ENCODE results near the gene SMS.

SMS gene

GRCh38 chrX:21966866-21967265 is 26.4 kb downstream of the SMS start:
- H3K79me2 ChIP-seq (ENCODE audit: insufficient read depth, low read length), result peaks cover 38% of the 10 kb centered on the region
- H3K9me2 ChIP-seq (replicated peaks; ENCODE audit: insufficient read depth, low read length), result no peaks in the 10 kb centered on the region
- TF ChIP-seq EZH2phosphoT487 (conservative IDR thresholded peaks at IDR 0.05; ENCODE audit: low read length), result no peak
- TF ChIP-seq, protein P1, sequence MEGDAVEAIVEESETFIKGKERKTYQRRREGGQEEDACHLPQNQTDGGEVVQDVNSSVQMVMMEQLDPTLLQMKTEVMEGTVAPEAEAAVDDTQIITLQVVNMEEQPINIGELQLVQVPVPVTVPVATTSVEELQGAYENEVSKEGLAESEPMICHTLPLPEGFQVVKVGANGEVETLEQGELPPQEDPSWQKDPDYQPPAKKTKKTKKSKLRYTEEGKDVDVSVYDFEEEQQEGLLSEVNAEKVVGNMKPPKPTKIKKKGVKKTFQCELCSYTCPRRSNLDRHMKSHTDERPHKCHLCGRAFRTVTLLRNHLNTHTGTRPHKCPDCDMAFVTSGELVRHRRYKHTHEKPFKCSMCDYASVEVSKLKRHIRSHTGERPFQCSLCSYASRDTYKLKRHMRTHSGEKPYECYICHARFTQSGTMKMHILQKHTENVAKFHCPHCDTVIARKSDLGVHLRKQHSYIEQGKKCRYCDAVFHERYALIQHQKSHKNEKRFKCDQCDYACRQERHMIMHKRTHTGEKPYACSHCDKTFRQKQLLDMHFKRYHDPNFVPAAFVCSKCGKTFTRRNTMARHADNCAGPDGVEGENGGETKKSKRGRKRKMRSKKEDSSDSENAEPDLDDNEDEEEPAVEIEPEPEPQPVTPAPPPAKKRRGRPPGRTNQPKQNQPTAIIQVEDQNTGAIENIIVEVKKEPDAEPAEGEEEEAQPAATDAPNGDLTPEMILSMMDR (IDR thresholded peaks at IDR 0.05; ENCODE audit: insufficient read depth, low read length, poor library complexity, severe bottlenecking), result no peak

GRCh38 chrX:21968333-21968732 is 27.8 kb downstream of the SMS start:
- no peaks in the 10 kb centered on the region for H3F3A ChIP-seq (ENCODE audit: insufficient read depth)
- no peak overlapping the region for H3K4me3 ChIP-seq (ENCODE audit: insufficient read depth, low read length, poor library complexity, severe bottlenecking)
- TF ChIP-seq, protein P1 (IDR thresholded peaks at IDR 0.05; ENCODE audit: insufficient read depth, low read length, poor library complexity, severe bottlenecking), result no peak
- no peak for TF ChIP-seq EZH2phosphoT487 (conservative IDR thresholded peaks at IDR 0.05; ENCODE audit: low read length)
- H3K9me2 ChIP-seq (replicated peaks; ENCODE audit: insufficient read depth, low read length), result no peaks in the 10 kb centered on the region
- H3K27ac ChIP-seq (ENCODE audit: low read depth, low read length), result no peak overlapping the region
- H3K27me3 ChIP-seq (ENCODE audit: low read length), result no peaks in the 10 kb centered on the region
- no peaks in the 10 kb centered on the region for H3K9me3 ChIP-seq (ENCODE audit: insufficient read depth, low read length)
- H3K9ac ChIP-seq (ENCODE audit: low read length), result no peak overlapping the region
- peaks cover 24% of the 10 kb centered on the region for H3K79me2 ChIP-seq (ENCODE audit: insufficient read depth, low read length)
- no peak overlapping the region for H2AFZ ChIP-seq (ENCODE audit: low read depth, low read length, severe bottlenecking)
- H3K4me2 ChIP-seq (ENCODE audit: low read depth, low read length, poor library complexity, severe bottlenecking), result no peak overlapping the region
- H4K20me1 ChIP-seq (ENCODE audit: low read depth, low read length), result no peaks in the 10 kb centered on the region
- no peaks in the 10 kb centered on the region for H3K36me3 ChIP-seq (ENCODE audit: low read length)

More at GRCh38 chrX:21966866-21967265, 26.4 kb downstream of the SMS start:
- Histone ChIP-seq H3K4me3 (ENCODE audit: insufficient read depth, low read length, poor library complexity, severe bottlenecking) (no peak overlapping the region), H3K4me2 (ENCODE audit: low read depth, low read length, poor library complexity, severe bottlenecking) (no peak overlapping the region), H2AFZ (ENCODE audit: low read depth, low read length, severe bottlenecking) (no peak overlapping the region), H3K9me3 (ENCODE audit: insufficient read depth, low read length) (no peaks in the 10 kb centered on the region), H3K36me3 (ENCODE audit: low read length) (no peaks in the 10 kb centered on the region), H3K9ac (ENCODE audit: low read length) (no peak overlapping the region), H4K20me1 (ENCODE audit: low read depth, low read length) (no peaks in the 10 kb centered on the region), H3K27ac (ENCODE audit: low read depth, low read length) (no peak overlapping the region), H3F3A (ENCODE audit: insufficient read depth) (no peaks in the 10 kb centered on the region), H3K27me3 (ENCODE audit: low read length) (no peaks in the 10 kb centered on the region)

DNA sequence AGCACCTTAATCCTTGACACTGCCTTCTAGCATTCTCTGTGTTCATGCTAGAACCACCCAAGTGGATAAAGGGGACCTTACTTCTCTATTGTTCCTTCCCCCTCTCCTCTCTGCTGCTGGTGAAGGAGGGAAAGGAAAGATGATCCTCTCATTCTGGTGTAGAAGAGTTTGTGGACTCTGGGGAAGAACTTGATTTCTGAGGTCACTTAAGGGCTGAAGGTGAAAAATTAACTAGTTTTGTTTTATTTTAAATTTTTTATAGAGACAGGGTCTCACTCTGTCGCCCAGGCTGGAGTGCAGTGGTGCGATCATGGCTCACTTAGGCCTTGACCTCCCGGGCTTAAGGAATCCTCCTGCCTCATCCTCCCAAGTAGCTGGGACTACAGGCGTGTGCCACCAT is 29.8 kb downstream of the SMS start:
- H3F3A ChIP-seq (ENCODE audit: insufficient read depth), result no peaks in the 10 kb centered on the region
- no peak overlapping the region for H3K27ac ChIP-seq (ENCODE audit: low read depth, low read length)
- no peak overlapping the region for H3K9ac ChIP-seq (ENCODE audit: low read length)
- H2AFZ ChIP-seq (ENCODE audit: low read depth, low read length, severe bottlenecking), result no peak overlapping the region
- no peaks in the 10 kb centered on the region for H3K9me2 ChIP-seq (replicated peaks; ENCODE audit: insufficient read depth, low read length)
- TF ChIP-seq, protein P1 (IDR thresholded peaks at IDR 0.05; ENCODE audit: insufficient read depth, low read length, poor library complexity, severe bottlenecking), result no peak
- TF ChIP-seq EZH2phosphoT487 (conservative IDR thresholded peaks at IDR 0.05; ENCODE audit: low read length), result no peak
- H3K9me3 ChIP-seq (ENCODE audit: insufficient read depth, low read length), result no peaks in the 10 kb centered on the region
- no peaks in the 10 kb centered on the region for H3K36me3 ChIP-seq (ENCODE audit: low read length)
- no peak overlapping the region for H3K4me3 ChIP-seq (ENCODE audit: insufficient read depth, low read length, poor library complexity, severe bottlenecking)
- no peak overlapping the region for H3K4me2 ChIP-seq (ENCODE audit: low read depth, low read length, poor library complexity, severe bottlenecking)
- H3K79me2 ChIP-seq (ENCODE audit: insufficient read depth, low read length), result peaks cover 6% of the 10 kb centered on the region; the same call in 1 of the 2 replicates
- H3K27me3 ChIP-seq (ENCODE audit: low read length), result no peaks in the 10 kb centered on the region
- no peaks in the 10 kb centered on the region for H4K20me1 ChIP-seq (ENCODE audit: low read depth, low read length)
